GM12801 (cell line): ENCODE data around the gene PTPRN2.

Experiments
- CTCF ChIP-seq: IDR thresholded peaks from one replicate; pipeline ENCODE4 v1.5.1; 2011; ENCODE audit warnings: control low read depth; ENCODE audit not compliant: insufficient read length; ENCODE audit errors: extremely low read depth

Gene PTPRN2

GRCh38 chr7:158035343-158035742 lies 552.3 kb downstream of the PTPRN2 start:
- TF ChIP-seq CTCF, result no peak

GRCh38 chr7:158034571-158034970 lies 553.1 kb downstream of the PTPRN2 start:
- no peak for TF ChIP-seq CTCF

- no peak for TF ChIP-seq CTCF
Observed at GRCh38 chr7:158033196-158033595, 554.4 kb downstream of the PTPRN2 start.

GRCh38 chr7:158032561-158033115 lies 555.0 kb downstream of the PTPRN2 start:
- no peak for TF ChIP-seq CTCF

- no peak for TF ChIP-seq CTCF
Observed at GRCh38 chr7:158031867-158032308, 555.7 kb downstream of the PTPRN2 start.

GRCh38 chr7:158030566-158030965 lies 557.1 kb downstream of the PTPRN2 start:
- TF ChIP-seq CTCF, result no peak

- TF ChIP-seq CTCF, result no peak
Observed at GRCh38 chr7:158030071-158030470, 557.6 kb downstream of the PTPRN2 start.
